HCT116 (cell line): ENCODE measurements around the gene ELOVL3. TPM values are rescaled to one million over a fixed set of nuclear protein-coding genes. Genes with fewer than 3 reads are reported as not detected.

ENCODE experiments used
- ATAC-seq: fragments of 200-7000 bp; cut with Tn5 transposase; 2 replicates; pipeline ENCODE4 v1.9.1; 2020; ENCODE audit warnings: mild to moderate bottlenecking, moderate library complexity
- BruUV-seq: library from RNA; stranded (reverse); fragments of 400-500 nt; replicated peaks from 2 replicates; lab custom pipeline; 2021; lab: Mats Ljungman, UMichigan
- CTCF ChIA-PET: fragments of 300-600 bp; sonication (Branson Sonifier 250); formaldehyde crosslinking; loops from one replicate; lab custom pipeline; 2021; ENCODE audit warnings: antibody characterized with exemption; lab: Charles Lee
- POLR2A ChIA-PET: fragments of 300-600, 350-600 bp; sonication (Branson Sonifier 250); formaldehyde crosslinking; loops from one replicate; lab custom pipeline; 2021; ENCODE audit warnings: antibody characterized with exemption; lab: Charles Lee
- RAD21 ChIA-PET, 2 experiments: fragments of 300-600 bp; sonication (Branson Sonifier 250); formaldehyde crosslinking; loops; one replicate each; lab custom pipeline; 2023; ENCODE audit warnings: low total read pairs in 2 of 2; ENCODE audit not compliant: uncharacterized antibody in 2 of 2, unreplicated experiment in 2 of 2, low non-redundant PET in 1 of 2; lab: Charles Lee
- DNase-seq: peaks from one replicate; pipeline ENCODE4 v3.0.0-alpha.2; 2010; ENCODE audit warnings: low read depth, low spot score
- H2AFZ ChIP-seq: fragments of 200-600 bp; shearing (Covaris generic), sonication (generic); 2 replicates; pipeline ENCODE4 v1.6.1; 2017; ENCODE audit warnings: low read depth, mixed run types, mixed read lengths, antibody characterized with exemption, low read length; ENCODE audit not compliant: poor library complexity, severe bottlenecking
- H3K27ac ChIP-seq: 2 replicates; pipeline ENCODE4 v1.5.1; 2012; ENCODE audit warnings: low read depth, low read length
- H3K27me3 ChIP-seq: fragments of 200-600 bp; sonication (generic); 2 replicates; pipeline ENCODE4 v1.6.1; 2016; ENCODE audit warnings: mixed run types, low read length, mixed read lengths; ENCODE audit not compliant: insufficient read depth
- H3K36me3 ChIP-seq, 2 experiments: fragments of 200-500 bp in 1 of 2; fragments of 200-600 bp in 1 of 2; sonication (Bioruptor generic) in 1 of 2; sonication (generic) in 1 of 2; 2 replicates each; pipeline versions ENCODE4 v1.5.1 to v1.6.1; 2014 to 2016; ENCODE audit warnings: low read length in 2 of 2, inconsistent platforms in 1 of 2, mixed read lengths in 1 of 2, mixed run types in 1 of 2; ENCODE audit not compliant: insufficient read depth in 2 of 2, control insufficient read depth in 1 of 2
- H3K4me1 ChIP-seq, 2 experiments: fragments of 200-600 bp in 1 of 2; sonication (generic) in 1 of 2; 2 replicates each; pipeline versions ENCODE4 v1.5.1 to v1.6.1; 2012 to 2017; ENCODE audit warnings: low read length in 2 of 2, inconsistent platforms in 1 of 2, mild to moderate bottlenecking in 1 of 2, mixed read lengths in 1 of 2, mixed run types in 1 of 2, moderate library complexity in 1 of 2; ENCODE audit not compliant: insufficient read depth in 2 of 2, control insufficient read depth in 1 of 2
- H3K4me2 ChIP-seq: fragments of 200-600 bp; sonication (generic); 2 replicates; pipeline ENCODE4 v1.6.1; 2017; ENCODE audit warnings: mixed run types, low read length, mixed read lengths
- H3K4me3 ChIP-seq, 2 experiments: fragments of 200-600 bp in 1 of 2; sonication (generic) in 1 of 2; replicated peaks in 1 of 2; 2 replicates each; pipeline ENCODE4 v1.5.1; 2011 to 2016; ENCODE audit warnings: low read length in 2 of 2, control low read depth in 1 of 2, low read depth in 1 of 2, mild to moderate bottlenecking in 1 of 2, mixed read lengths in 1 of 2, mixed run types in 1 of 2
- H3K79me2 ChIP-seq: fragments of 200-600 bp; sonication (generic); 2 replicates; pipeline ENCODE4 v1.6.1; 2017; ENCODE audit warnings: mild to moderate bottlenecking, mixed run types, low read length, moderate library complexity, mixed read lengths; ENCODE audit not compliant: insufficient read depth
- H3K9ac ChIP-seq: fragments of 200-600 bp; sonication (generic); 2 replicates; pipeline ENCODE4 v1.6.1; 2016; ENCODE audit warnings: low read length, mixed read lengths
- H3K9me2 ChIP-seq: fragments of 200-600 bp; sonication (generic), shearing (Covaris generic); 2 replicates; pipeline ENCODE4 v1.6.1; 2017; ENCODE audit warnings: mixed run types, mild to moderate bottlenecking, moderate library complexity; ENCODE audit not compliant: insufficient read depth
- H3K9me3 ChIP-seq, 2 experiments: fragments of 200-500 bp in 1 of 2; fragments of 200-600 bp in 1 of 2; sonication (Bioruptor generic) in 1 of 2; sonication (generic) in 1 of 2; 2 replicates each; pipeline ENCODE4 v1.6.1; 2014 to 2017; ENCODE audit warnings: low read length in 2 of 2, mixed read lengths in 2 of 2, inconsistent platforms in 1 of 2, low read depth in 1 of 2, mild to moderate bottlenecking in 1 of 2, mixed run types in 1 of 2, moderate library complexity in 1 of 2; ENCODE audit not compliant: control insufficient read depth in 1 of 2, insufficient read depth in 1 of 2
- H4K20me1 ChIP-seq: fragments of 200-600 bp; sonication (generic), shearing (Covaris generic); 2 replicates; pipeline ENCODE4 v1.6.1; 2017; ENCODE audit warnings: mixed run types, mild to moderate bottlenecking, moderate library complexity; ENCODE audit not compliant: insufficient read depth
- EGR1 ChIP-seq: IDR thresholded peaks from 2 replicates; pipeline ENCODE4 v1.6.1; 2012; ENCODE audit warnings: low read depth
- ELF1 ChIP-seq: IDR thresholded peaks from 2 replicates; pipeline ENCODE4 v1.6.1; 2012; ENCODE audit warnings: low read depth, borderline replicate concordance
- EZH2 ChIP-seq: fragments of 200-600 bp; sonication (generic); IDR thresholded peaks from 2 replicates; pipeline ENCODE4 v1.6.1; 2017; ENCODE audit warnings: antibody characterized with exemption, mixed run types
- EZH2phosphoT487 ChIP-seq: fragments of 200-600 bp; IDR thresholded peaks from 2 replicates; pipeline ENCODE4 v1.6.1; 2018; ENCODE audit warnings: antibody characterized with exemption, borderline replicate concordance
- FOSL1 ChIP-seq: IDR thresholded peaks from 2 replicates; pipeline ENCODE4 v1.6.1; 2012; ENCODE audit warnings: low read depth
- JUND ChIP-seq: IDR thresholded peaks from 2 replicates; pipeline ENCODE4 v1.6.1; 2012
- POLR2AphosphoS5 ChIP-seq: IDR thresholded peaks from 2 replicates; pipeline ENCODE4 v1.6.1; 2011; ENCODE audit warnings: mild to moderate bottlenecking, low read depth, low read length, moderate library complexity
- RAD21 ChIP-seq: IDR thresholded peaks from 2 replicates; pipeline ENCODE4 v1.6.1; 2012; ENCODE audit warnings: low read depth, mild to moderate bottlenecking
- SIN3A ChIP-seq: IDR thresholded peaks from 2 replicates; pipeline ENCODE4 v1.6.1; 2012; ENCODE audit warnings: low read depth
- SP1 ChIP-seq: IDR thresholded peaks from 2 replicates; pipeline ENCODE4 v1.6.1; 2012; ENCODE audit warnings: low read depth
- SRF ChIP-seq: IDR thresholded peaks from 2 replicates; pipeline ENCODE4 v1.6.1; 2012; ENCODE audit warnings: low read depth
- TCF7L2 ChIP-seq: IDR thresholded peaks from 2 replicates; pipeline ENCODE4 v1.7.0; 2011; ENCODE audit warnings: borderline replicate concordance, inconsistent platforms; ENCODE audit not compliant: insufficient read depth, insufficient read length; ENCODE audit errors: extremely low read depth
- YY1 ChIP-seq: IDR thresholded peaks from 2 replicates; pipeline ENCODE4 v1.6.1; 2011; ENCODE audit warnings: low read length, low read depth, moderate library complexity, mild to moderate bottlenecking; ENCODE audit not compliant: insufficient replicate concordance; ENCODE audit errors: extremely low read depth
- ZFX ChIP-seq: fragments of 450-650 bp; IDR thresholded peaks from 2 replicates; pipeline ENCODE4 v1.6.1; 2017
- ZNF274 ChIP-seq: fragments of 200-500 bp; sonication (Bioruptor generic); IDR thresholded peaks from 2 replicates; pipeline ENCODE4 v1.6.1; 2014; ENCODE audit warnings: mild to moderate bottlenecking, low read depth, low read length, inconsistent platforms
- intact Hi-C: fragments of 100-400 bp; cut with micrococcal nuclease; formaldehyde crosslinking; loops from 2 replicates; pipeline ENCODE4 v1.10.0; 2022
- total RNA-seq: library from RNA; stranded (reverse); gene quantifications from one replicate; pipeline ENCODE4 v1.2.1, GENCODE V29; 2021; ENCODE audit not compliant: unreplicated experiment
- TF ChIP-seq, protein P1 (sequence below): IDR thresholded peaks from 2 replicates; pipeline ENCODE4 v1.6.1; 2012; ENCODE audit warnings: low read depth

Gene ELOVL3
- total RNA-seq, 1 experiment from 2014 or later, result 5.5 TPM

DNA sequence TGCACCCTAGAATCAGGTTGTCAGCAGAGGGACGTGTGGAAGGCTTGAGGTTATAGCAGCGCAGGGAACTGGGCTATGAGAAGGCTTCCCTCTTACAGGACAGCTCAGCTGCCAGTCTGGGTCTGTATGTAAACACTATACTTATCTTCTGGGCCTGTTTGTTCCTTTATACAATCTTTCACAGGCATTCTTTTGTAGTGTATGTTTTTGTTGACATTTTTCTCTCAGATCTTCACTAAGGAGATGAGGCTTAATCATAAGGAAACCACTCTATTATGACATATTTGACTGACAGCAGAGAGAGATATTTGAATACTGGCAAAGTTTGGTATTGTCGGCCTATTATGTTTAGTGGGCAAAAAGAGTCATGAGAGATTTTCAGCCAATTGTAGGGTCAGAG lies 20.2 kb downstream of the ELOVL3 start:
- no peaks in the 10 kb centered on the region for H3K9me2 ChIP-seq
- H3K4me3 ChIP-seq, result peak overlapping the region; percentile 91 to 95
- H3K4me2 ChIP-seq, result peak overlapping the region; percentile 91
- no peak for TF ChIP-seq JUND
- TF ChIP-seq EGR1, result no peak
- TF ChIP-seq YY1, result no peak
- TF ChIP-seq POLR2AphosphoS5, result no peak
- TF ChIP-seq RAD21, result no peak
- TF ChIP-seq EZH2, result no peak
- no peak for TF ChIP-seq FOSL1
- no peak for TF ChIP-seq EZH2phosphoT487
- no peak for TF ChIP-seq ELF1
- no peak for TF ChIP-seq SRF
- TF ChIP-seq, protein P1, sequence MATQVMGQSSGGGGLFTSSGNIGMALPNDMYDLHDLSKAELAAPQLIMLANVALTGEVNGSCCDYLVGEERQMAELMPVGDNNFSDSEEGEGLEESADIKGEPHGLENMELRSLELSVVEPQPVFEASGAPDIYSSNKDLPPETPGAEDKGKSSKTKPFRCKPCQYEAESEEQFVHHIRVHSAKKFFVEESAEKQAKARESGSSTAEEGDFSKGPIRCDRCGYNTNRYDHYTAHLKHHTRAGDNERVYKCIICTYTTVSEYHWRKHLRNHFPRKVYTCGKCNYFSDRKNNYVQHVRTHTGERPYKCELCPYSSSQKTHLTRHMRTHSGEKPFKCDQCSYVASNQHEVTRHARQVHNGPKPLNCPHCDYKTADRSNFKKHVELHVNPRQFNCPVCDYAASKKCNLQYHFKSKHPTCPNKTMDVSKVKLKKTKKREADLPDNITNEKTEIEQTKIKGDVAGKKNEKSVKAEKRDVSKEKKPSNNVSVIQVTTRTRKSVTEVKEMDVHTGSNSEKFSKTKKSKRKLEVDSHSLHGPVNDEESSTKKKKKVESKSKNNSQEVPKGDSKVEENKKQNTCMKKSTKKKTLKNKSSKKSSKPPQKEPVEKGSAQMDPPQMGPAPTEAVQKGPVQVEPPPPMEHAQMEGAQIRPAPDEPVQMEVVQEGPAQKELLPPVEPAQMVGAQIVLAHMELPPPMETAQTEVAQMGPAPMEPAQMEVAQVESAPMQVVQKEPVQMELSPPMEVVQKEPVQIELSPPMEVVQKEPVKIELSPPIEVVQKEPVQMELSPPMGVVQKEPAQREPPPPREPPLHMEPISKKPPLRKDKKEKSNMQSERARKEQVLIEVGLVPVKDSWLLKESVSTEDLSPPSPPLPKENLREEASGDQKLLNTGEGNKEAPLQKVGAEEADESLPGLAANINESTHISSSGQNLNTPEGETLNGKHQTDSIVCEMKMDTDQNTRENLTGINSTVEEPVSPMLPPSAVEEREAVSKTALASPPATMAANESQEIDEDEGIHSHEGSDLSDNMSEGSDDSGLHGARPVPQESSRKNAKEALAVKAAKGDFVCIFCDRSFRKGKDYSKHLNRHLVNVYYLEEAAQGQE, result no peak
- no peak for TF ChIP-seq ZNF274
- no peak for TF ChIP-seq ZFX
- TF ChIP-seq SP1, result no peak
- no peak for TF ChIP-seq TCF7L2
- no peak for TF ChIP-seq SIN3A
- TF ChIP-seq, all 23 proteins: peak for 0
- peaks cover 20 to 48% of the 10 kb centered on the region in 2 experiments for H3K4me1 ChIP-seq
- ChIA-PET POLR2A (interaction anchor here (1.3 kb wide), 1 partner anchor 35 kb away, joined by 3 read pairs; no protein-coding TSS in a partner anchor), RAD21 (no interaction called here), CTCF (interaction anchor here (1.4 to 6.6 kb wide), 3 partner anchors 15 to 106 kb away, joined by 7 to 34 read pairs (median 11); no protein-coding TSS in a partner anchor)
- peaks cover 11% of the 10 kb centered on the region; the same call in 1 of the 2 replicates for H4K20me1 ChIP-seq
- intact Hi-C loops, result no loop called here
- peak overlapping the region; percentile 61 for H3K27ac ChIP-seq
- no peaks in the 10 kb centered on the region for H3K27me3 ChIP-seq
- ATAC-seq (no peak), DNase-seq (no peak)
- BruUV-seq, result TSS peak; percentile 60
- H3K9ac ChIP-seq, result peak overlapping the region; percentile 72
- H3K36me3 ChIP-seq, result 0 out of 4 replicates have a peak, but pooled peaks cover 0 to 2% of the 10 kb centered on the region in 2 experiments
- peaks cover 57% of the 10 kb centered on the region for H3K79me2 ChIP-seq
- no peak overlapping the region for H2AFZ ChIP-seq
- no peaks in the 10 kb centered on the region for H3K9me3 ChIP-seq
